GM12801 (cell line): Measurements from ENCODE around the gene MRE11.

Experiments
- CTCF ChIP-seq: IDR thresholded peaks from one replicate; pipeline ENCODE4 v1.5.1; 2011; ENCODE audit warnings: control low read depth; ENCODE audit not compliant: insufficient read length; ENCODE audit errors: extremely low read depth

The MRE11 gene

GRCh38 chr11:94459576-94459975 lies 34.1 kb downstream of the MRE11 start:
- no peak for TF ChIP-seq CTCF

GRCh38 chr11:94457118-94458029 lies 36.3 kb downstream of the MRE11 start:
- no peak for TF ChIP-seq CTCF

- TF ChIP-seq CTCF, result no peak
Measured at GRCh38 chr11:94455861-94456260, 37.8 kb downstream of the MRE11 start.

GRCh38 chr11:94454301-94454700 lies 39.3 kb downstream of the MRE11 start:
- TF ChIP-seq CTCF, result no peak

- TF ChIP-seq CTCF, result no peak
Measured at GRCh38 chr11:94452988-94453387, 40.7 kb downstream of the MRE11 start.

GRCh38 chr11:94450048-94450447 lies 43.6 kb downstream of the MRE11 start:
- TF ChIP-seq CTCF, result no peak

- TF ChIP-seq CTCF, result no peak
Measured at GRCh38 chr11:94449437-94449836, 44.2 kb downstream of the MRE11 start.

- TF ChIP-seq CTCF, result no peak
Measured at GRCh38 chr11:94449029-94449428, 44.6 kb downstream of the MRE11 start.
